HCT116 (cell line): ENCODE results near the gene FMN2. TPM values are rescaled to one million over a fixed set of nuclear protein-coding genes. Genes with fewer than 3 reads are reported as not detected.

Source experiments
- ATAC-seq: fragments of 200-7000 bp; cut with Tn5 transposase; 2 replicates; pipeline ENCODE4 v1.9.1; 2020; ENCODE audit warnings: mild to moderate bottlenecking, moderate library complexity
- BruUV-seq: library from RNA; stranded (reverse); fragments of 400-500 nt; replicated peaks from 2 replicates; lab custom pipeline; 2021; lab: Mats Ljungman, UMichigan
- CTCF ChIA-PET: fragments of 300-600 bp; sonication (Branson Sonifier 250); formaldehyde crosslinking; loops from one replicate; lab custom pipeline; 2021; ENCODE audit warnings: antibody characterized with exemption; lab: Charles Lee
- POLR2A ChIA-PET: fragments of 300-600, 350-600 bp; sonication (Branson Sonifier 250); formaldehyde crosslinking; loops from one replicate; lab custom pipeline; 2021; ENCODE audit warnings: antibody characterized with exemption; lab: Charles Lee
- RAD21 ChIA-PET, 2 experiments: fragments of 300-600 bp; sonication (Branson Sonifier 250); formaldehyde crosslinking; loops; one replicate each; lab custom pipeline; 2023; ENCODE audit warnings: low total read pairs in 2 of 2; ENCODE audit not compliant: uncharacterized antibody in 2 of 2, unreplicated experiment in 2 of 2, low non-redundant PET in 1 of 2; lab: Charles Lee
- DNase-seq: peaks from one replicate; pipeline ENCODE4 v3.0.0-alpha.2; 2010; ENCODE audit warnings: low read depth, low spot score
- H2AFZ ChIP-seq: fragments of 200-600 bp; shearing (Covaris generic), sonication (generic); 2 replicates; pipeline ENCODE4 v1.6.1; 2017; ENCODE audit warnings: low read depth, mixed run types, mixed read lengths, antibody characterized with exemption, low read length; ENCODE audit not compliant: poor library complexity, severe bottlenecking
- H3K27ac ChIP-seq: 2 replicates; pipeline ENCODE4 v1.5.1; 2012; ENCODE audit warnings: low read depth, low read length
- H3K27me3 ChIP-seq: fragments of 200-600 bp; sonication (generic); 2 replicates; pipeline ENCODE4 v1.6.1; 2016; ENCODE audit warnings: mixed run types, low read length, mixed read lengths; ENCODE audit not compliant: insufficient read depth
- H3K36me3 ChIP-seq, 2 experiments: fragments of 200-500 bp in 1 of 2; fragments of 200-600 bp in 1 of 2; sonication (Bioruptor generic) in 1 of 2; sonication (generic) in 1 of 2; 2 replicates each; pipeline versions ENCODE4 v1.5.1 to v1.6.1; 2014 to 2016; ENCODE audit warnings: low read length in 2 of 2, inconsistent platforms in 1 of 2, mixed read lengths in 1 of 2, mixed run types in 1 of 2; ENCODE audit not compliant: insufficient read depth in 2 of 2, control insufficient read depth in 1 of 2
- H3K4me1 ChIP-seq, 2 experiments: fragments of 200-600 bp in 1 of 2; sonication (generic) in 1 of 2; 2 replicates each; pipeline versions ENCODE4 v1.5.1 to v1.6.1; 2012 to 2017; ENCODE audit warnings: low read length in 2 of 2, inconsistent platforms in 1 of 2, mild to moderate bottlenecking in 1 of 2, mixed read lengths in 1 of 2, mixed run types in 1 of 2, moderate library complexity in 1 of 2; ENCODE audit not compliant: insufficient read depth in 2 of 2, control insufficient read depth in 1 of 2
- H3K4me2 ChIP-seq: fragments of 200-600 bp; sonication (generic); 2 replicates; pipeline ENCODE4 v1.6.1; 2017; ENCODE audit warnings: mixed run types, low read length, mixed read lengths
- H3K4me3 ChIP-seq, 2 experiments: fragments of 200-600 bp in 1 of 2; sonication (generic) in 1 of 2; replicated peaks in 1 of 2; 2 replicates each; pipeline ENCODE4 v1.5.1; 2011 to 2016; ENCODE audit warnings: low read length in 2 of 2, control low read depth in 1 of 2, low read depth in 1 of 2, mild to moderate bottlenecking in 1 of 2, mixed read lengths in 1 of 2, mixed run types in 1 of 2
- H3K79me2 ChIP-seq: fragments of 200-600 bp; sonication (generic); 2 replicates; pipeline ENCODE4 v1.6.1; 2017; ENCODE audit warnings: mild to moderate bottlenecking, mixed run types, low read length, moderate library complexity, mixed read lengths; ENCODE audit not compliant: insufficient read depth
- H3K9ac ChIP-seq: fragments of 200-600 bp; sonication (generic); 2 replicates; pipeline ENCODE4 v1.6.1; 2016; ENCODE audit warnings: low read length, mixed read lengths
- H3K9me2 ChIP-seq: fragments of 200-600 bp; sonication (generic), shearing (Covaris generic); 2 replicates; pipeline ENCODE4 v1.6.1; 2017; ENCODE audit warnings: mixed run types, mild to moderate bottlenecking, moderate library complexity; ENCODE audit not compliant: insufficient read depth
- H3K9me3 ChIP-seq, 2 experiments: fragments of 200-500 bp in 1 of 2; fragments of 200-600 bp in 1 of 2; sonication (Bioruptor generic) in 1 of 2; sonication (generic) in 1 of 2; 2 replicates each; pipeline ENCODE4 v1.6.1; 2014 to 2017; ENCODE audit warnings: low read length in 2 of 2, mixed read lengths in 2 of 2, inconsistent platforms in 1 of 2, low read depth in 1 of 2, mild to moderate bottlenecking in 1 of 2, mixed run types in 1 of 2, moderate library complexity in 1 of 2; ENCODE audit not compliant: control insufficient read depth in 1 of 2, insufficient read depth in 1 of 2
- H4K20me1 ChIP-seq: fragments of 200-600 bp; sonication (generic), shearing (Covaris generic); 2 replicates; pipeline ENCODE4 v1.6.1; 2017; ENCODE audit warnings: mixed run types, mild to moderate bottlenecking, moderate library complexity; ENCODE audit not compliant: insufficient read depth
- ATF3 ChIP-seq: IDR thresholded peaks from 2 replicates; pipeline ENCODE4 v1.6.1; 2012
- CBX3 ChIP-seq: IDR thresholded peaks from 2 replicates; pipeline ENCODE4 v1.6.1; 2012; ENCODE audit warnings: low read depth
- CEBPB ChIP-seq: IDR thresholded peaks from 2 replicates; pipeline ENCODE4 v1.6.1; 2012; ENCODE audit warnings: low read depth
- CTCF ChIP-seq, 3 experiments: fragments of 200-600 bp in 1 of 3; sonication (generic) in 1 of 3; IDR thresholded peaks in 2 of 3; conservative IDR thresholded peaks in 1 of 3; 2 replicates each; pipeline ENCODE4 v1.5.1; 2012 to 2017; ENCODE audit warnings: low read depth in 2 of 3, low read length in 2 of 3, antibody characterized with exemption in 1 of 3, borderline replicate concordance in 1 of 3, control low read depth in 1 of 3, mild to moderate bottlenecking in 1 of 3, mixed read lengths in 1 of 3, mixed run types in 1 of 3, moderate library complexity in 1 of 3; ENCODE audit not compliant: insufficient read depth in 1 of 3
- ELF1 ChIP-seq: IDR thresholded peaks from 2 replicates; pipeline ENCODE4 v1.6.1; 2012; ENCODE audit warnings: low read depth, borderline replicate concordance
- EZH2 ChIP-seq: fragments of 200-600 bp; sonication (generic); IDR thresholded peaks from 2 replicates; pipeline ENCODE4 v1.6.1; 2017; ENCODE audit warnings: antibody characterized with exemption, mixed run types
- EZH2phosphoT487 ChIP-seq: fragments of 200-600 bp; IDR thresholded peaks from 2 replicates; pipeline ENCODE4 v1.6.1; 2018; ENCODE audit warnings: antibody characterized with exemption, borderline replicate concordance
- FOSL1 ChIP-seq: IDR thresholded peaks from 2 replicates; pipeline ENCODE4 v1.6.1; 2012; ENCODE audit warnings: low read depth
- MAX ChIP-seq: IDR thresholded peaks from 2 replicates; pipeline ENCODE4 v1.6.1; 2012
- POLR2A ChIP-seq: IDR thresholded peaks from 2 replicates; pipeline ENCODE4 v1.7.0; 2011; ENCODE audit warnings: borderline replicate concordance; ENCODE audit not compliant: insufficient read depth, insufficient read length; ENCODE audit errors: extremely low read depth
- POLR2AphosphoS5 ChIP-seq: IDR thresholded peaks from 2 replicates; pipeline ENCODE4 v1.6.1; 2011; ENCODE audit warnings: mild to moderate bottlenecking, low read depth, low read length, moderate library complexity
- RAD21 ChIP-seq: IDR thresholded peaks from 2 replicates; pipeline ENCODE4 v1.6.1; 2012; ENCODE audit warnings: low read depth, mild to moderate bottlenecking
- REST ChIP-seq: IDR thresholded peaks from 2 replicates; pipeline ENCODE4 v1.6.1; 2012; ENCODE audit warnings: low read depth
- SP1 ChIP-seq: IDR thresholded peaks from 2 replicates; pipeline ENCODE4 v1.6.1; 2012; ENCODE audit warnings: low read depth
- SRF ChIP-seq: IDR thresholded peaks from 2 replicates; pipeline ENCODE4 v1.6.1; 2012; ENCODE audit warnings: low read depth
- TCF7L2 ChIP-seq: IDR thresholded peaks from 2 replicates; pipeline ENCODE4 v1.7.0; 2011; ENCODE audit warnings: borderline replicate concordance, inconsistent platforms; ENCODE audit not compliant: insufficient read depth, insufficient read length; ENCODE audit errors: extremely low read depth
- YY1 ChIP-seq: IDR thresholded peaks from 2 replicates; pipeline ENCODE4 v1.6.1; 2011; ENCODE audit warnings: low read length, low read depth, moderate library complexity, mild to moderate bottlenecking; ENCODE audit not compliant: insufficient replicate concordance; ENCODE audit errors: extremely low read depth
- ZBTB33 ChIP-seq: IDR thresholded peaks from 2 replicates; pipeline ENCODE4 v1.6.1; 2011; ENCODE audit warnings: mild to moderate bottlenecking, low read length, moderate library complexity; ENCODE audit not compliant: insufficient replicate concordance; ENCODE audit errors: extremely low read depth
- ZFX ChIP-seq: fragments of 450-650 bp; IDR thresholded peaks from 2 replicates; pipeline ENCODE4 v1.6.1; 2017
- ZNF274 ChIP-seq: fragments of 200-500 bp; sonication (Bioruptor generic); IDR thresholded peaks from 2 replicates; pipeline ENCODE4 v1.6.1; 2014; ENCODE audit warnings: mild to moderate bottlenecking, low read depth, low read length, inconsistent platforms
- intact Hi-C: fragments of 100-400 bp; cut with micrococcal nuclease; formaldehyde crosslinking; loops from 2 replicates; pipeline ENCODE4 v1.10.0; 2022
- total RNA-seq: library from RNA; stranded (reverse); gene quantifications from one replicate; pipeline ENCODE4 v1.2.1, GENCODE V29; 2021; ENCODE audit not compliant: unreplicated experiment

FMN2 gene
- total RNA-seq, 1 experiment from 2014 or later = not detected

- no peak overlapping the region for H3K4me2 ChIP-seq
- no peaks in the 10 kb centered on the region for H4K20me1 ChIP-seq
- intact Hi-C loops = no loop called here
- H3K36me3 ChIP-seq = no peaks in the 10 kb centered on the region
- no peaks in the 10 kb centered on the region for H3K27me3 ChIP-seq
- CTCF ChIA-PET = no interaction called here
- ATAC-seq (no peak), DNase-seq (no peak)
- no peak overlapping the region for H3K4me3 ChIP-seq
- H3K9me2 ChIP-seq = no peaks in the 10 kb centered on the region
- RAD21 ChIA-PET = no interaction called here
- BruUV-seq = no TSS peak
- no peak overlapping the region for H3K9ac ChIP-seq
- no peak overlapping the region for H3K27ac ChIP-seq
- POLR2A ChIA-PET = no interaction called here
- H3K4me1 ChIP-seq = no peaks in the 10 kb centered on the region
- peaks cover 3 to 14% of the 10 kb centered on the region in 2 experiments; a peak in 2 of 4 replicates for H3K9me3 ChIP-seq
- no peak overlapping the region for H2AFZ ChIP-seq
- H3K79me2 ChIP-seq = no peaks in the 10 kb centered on the region
- TF ChIP-seq TCF7L2 = no peak
- TF ChIP-seq ZFX = no peak
- TF ChIP-seq POLR2AphosphoS5 = no peak
- no peak for TF ChIP-seq CBX3
- TF ChIP-seq EZH2phosphoT487 = no peak
- no peak for TF ChIP-seq ATF3
- no peak for TF ChIP-seq REST
- TF ChIP-seq RAD21 = no peak
- TF ChIP-seq CTCF (IDR thresholded peaks at IDR 0.05 in 2 of 3, conservative IDR thresholded peaks at IDR 0.05 in 1 of 3; ENCODE audit: borderline replicate concordance in 1 of 3, insufficient read depth in 1 of 3, low read depth in 2 of 3, low read length in 2 of 3) = no peak
- no peak for TF ChIP-seq ZNF274
- no peak for TF ChIP-seq EZH2
- no peak for TF ChIP-seq FOSL1
- no peak for TF ChIP-seq POLR2A
- TF ChIP-seq SRF = no peak
- no peak for TF ChIP-seq ELF1
- no peak for TF ChIP-seq YY1
- no peak for TF ChIP-seq ZBTB33
- no peak for TF ChIP-seq CEBPB
- TF ChIP-seq MAX = no peak
- TF ChIP-seq SP1 = no peak
Observed at GRCh38 chr1:240256836-240257503, 165.3 kb downstream of the FMN2 start.
